B cell (primary cell): ENCODE measurements around the gene LRRC61. TPM values are rescaled to one million over a fixed set of nuclear protein-coding genes. Genes with fewer than 3 reads are reported as not detected.

Source experiments
- ATAC-seq: fragments of 200-7000 bp; cut with Tn5 transposase; one replicate; pipeline ENCODE4 v1.10.0; 2021; ENCODE audit warnings: low read depth, mild to moderate bottlenecking, moderate number of reproducible peaks, moderate library complexity
- CTCF ChIA-PET: fragments of 350-600 bp; sonication (Branson Sonifier 250); formaldehyde crosslinking; loops from one replicate; lab custom pipeline; 2021; ENCODE audit warnings: antibody characterized with exemption, inconsistent platforms; lab: Charles Lee
- POLR2A ChIA-PET: fragments of 350-600 bp; sonication (Branson Sonifier 250); formaldehyde crosslinking; loops from one replicate; lab custom pipeline; 2021; ENCODE audit warnings: antibody characterized with exemption; lab: Charles Lee
- DNase-seq: peaks from one replicate; pipeline ENCODE4 v3.0.0; 2013
- H2AFZ ChIP-seq: 2 replicates; pipeline ENCODE4 v1.6.1; 2012; ENCODE audit warnings: mild to moderate bottlenecking, low read depth, low read length; ENCODE audit not compliant: insufficient read depth, poor library complexity, severe bottlenecking
- H3K27ac ChIP-seq, 2 donors: 1 replicate in 1 of 2; 2 replicates in 1 of 2; pipeline ENCODE4 v1.5.1; 2012 to 2013; ENCODE audit warnings: low read length in 2 of 2, mild to moderate bottlenecking in 2 of 2, moderate library complexity in 1 of 2
- H3K27me3 ChIP-seq, 4 experiments: fragments of 200-600 bp in 1 of 4; sonication (generic) in 1 of 4; replicated peaks in 1 of 4; 1 replicate in 2 of 4; 2 replicates in 2 of 4; pipeline versions ENCODE4 v1.6.1 to v1.7.0; 2013 to 2016; ENCODE audit warnings: low read length in 3 of 4, mild to moderate bottlenecking in 2 of 4, mixed read lengths in 1 of 4, moderate library complexity in 1 of 4; ENCODE audit not compliant: insufficient read depth in 4 of 4, control insufficient read depth in 3 of 4; ENCODE audit errors: control extremely low read depth in 1 of 4
- H3K36me3 ChIP-seq, 2 experiments: replicated peaks in 1 of 2; 1 replicate in 1 of 2; 2 replicates in 1 of 2; pipeline versions ENCODE4 v1.6.1 to v1.7.1; 2013; ENCODE audit warnings: low read length in 1 of 2; ENCODE audit not compliant: insufficient read depth in 2 of 2, control insufficient read depth in 1 of 2; ENCODE audit errors: control extremely low read depth in 1 of 2, extremely low read depth in 1 of 2
- H3K4me1 ChIP-seq, 2 donors: fragments of 200-600 bp in 1 of 2; sonication (generic) in 1 of 2; 1 replicate in 1 of 2; 2 replicates in 1 of 2; pipeline versions ENCODE4 v1.5.1 to v1.6.1; 2013 to 2017; ENCODE audit warnings: low read length in 2 of 2; ENCODE audit not compliant: control insufficient read depth in 2 of 2, insufficient read depth in 2 of 2
- H3K4me2 ChIP-seq: replicated peaks from 2 replicates; pipeline ENCODE3; 2012; ENCODE audit warnings: mild to moderate bottlenecking, low read depth, low read length; ENCODE audit not compliant: poor library complexity, severe bottlenecking
- H3K4me3 ChIP-seq, 5 experiments: fragments of 200-600 bp in 1 of 5; sonication (generic) in 1 of 5; 1 replicate in 3 of 5; 2 replicates in 2 of 5; pipeline versions ENCODE4 v1.5.1 to v1.7.0; 2011 to 2016; ENCODE audit warnings: low read length in 4 of 5, mild to moderate bottlenecking in 4 of 5, low read depth in 2 of 5, control low read depth in 1 of 5, moderate library complexity in 1 of 5; ENCODE audit not compliant: insufficient read depth in 1 of 5; ENCODE audit errors: control extremely low read depth in 1 of 5, extremely low read depth in 1 of 5
- H3K79me2 ChIP-seq: fragments of 200-600 bp; sonication (generic); one replicate; pipeline ENCODE4 v1.6.0; 2016; ENCODE audit warnings: low read length; ENCODE audit not compliant: control insufficient read depth, insufficient read depth
- H3K9ac ChIP-seq: fragments of 200-600 bp; sonication (generic); 2 replicates; pipeline ENCODE4 v1.6.1; 2017; ENCODE audit warnings: mild to moderate bottlenecking, low read length, moderate library complexity
- H3K9me3 ChIP-seq, 3 donors: one replicate each; pipeline versions ENCODE4 v1.6.1 to v1.7.1; 2013; ENCODE audit warnings: low read length in 2 of 3; ENCODE audit not compliant: control insufficient read depth in 2 of 3, insufficient read depth in 1 of 3; ENCODE audit errors: control extremely low read depth in 1 of 3
- H4K20me1 ChIP-seq: 2 replicates; pipeline ENCODE4 v1.6.0; 2012; ENCODE audit warnings: mild to moderate bottlenecking, low read length; ENCODE audit not compliant: insufficient read depth, control insufficient read depth, poor library complexity, severe bottlenecking
- H3K27ac Mint-ChIP-seq: one replicate; pipeline ENCODE4 v1.8.0; 2021; ENCODE audit warnings: mixed read lengths
- H3K27me3 Mint-ChIP-seq: one replicate; pipeline ENCODE4 v1.8.0; 2021; ENCODE audit warnings: mixed read lengths
- H3K4me1 Mint-ChIP-seq: one replicate; pipeline ENCODE4 v1.8.0; 2021; ENCODE audit warnings: mixed read lengths
- H3K4me3 Mint-ChIP-seq: one replicate; pipeline ENCODE4 v1.8.0; 2021; ENCODE audit warnings: mixed read lengths
- H3K9me3 Mint-ChIP-seq: one replicate; pipeline ENCODE4 v1.8.0; 2022; ENCODE audit warnings: mixed read lengths; ENCODE audit not compliant: insufficient read depth
- EZH2 ChIP-seq: IDR thresholded peaks from 2 replicates; pipeline ENCODE4 v1.6.1; 2012; ENCODE audit warnings: borderline replicate concordance, low read depth, mild to moderate bottlenecking, moderate library complexity, low read length; ENCODE audit not compliant: insufficient read depth, poor library complexity, severe bottlenecking
- WGBS: methylation state at CpG from one replicate; pipeline ENCODE4 v1.1.5; 2013; ENCODE audit warnings: missing lambda C conversion rate; ENCODE audit not compliant: insufficient coverage; 5-methylcytosine and 5-hydroxymethylcytosine counted together
- intact Hi-C: fragments of 100-400 bp; cut with micrococcal nuclease; formaldehyde crosslinking; loops from one replicate; pipeline ENCODE4 v1.10.0; 2022
- polyA plus RNA-seq: library from polyadenylated mRNA; depleted of rRNA; stranded (reverse); fragments of >200 nt; gene quantifications from 2 replicates; pipeline ENCODE4 v1.2.3, GENCODE V29; 2012
- total RNA-seq, 2 donors: library from RNA; stranded (reverse); fragments of 120-200 nt in 1 of 2; gene quantifications; 1 replicate in 1 of 2; 2 replicates in 1 of 2; pipeline versions ENCODE4 v1.2.3 to v1.2.4, GENCODE V29; 2013 to 2022
- TF ChIP-seq, protein P1 (sequence below): fragments of 200-600 bp; IDR thresholded peaks from one replicate; pipeline ENCODE4 v1.8.0; 2022; ENCODE audit warnings: antibody characterized with exemption, mild to moderate bottlenecking

LRRC61 gene
- total and polyA plus RNA-seq, 2 donors (not counting 1 experiment from before 2014, with no cell fraction given) = 12.8 to 12.9 TPM

DNA sequence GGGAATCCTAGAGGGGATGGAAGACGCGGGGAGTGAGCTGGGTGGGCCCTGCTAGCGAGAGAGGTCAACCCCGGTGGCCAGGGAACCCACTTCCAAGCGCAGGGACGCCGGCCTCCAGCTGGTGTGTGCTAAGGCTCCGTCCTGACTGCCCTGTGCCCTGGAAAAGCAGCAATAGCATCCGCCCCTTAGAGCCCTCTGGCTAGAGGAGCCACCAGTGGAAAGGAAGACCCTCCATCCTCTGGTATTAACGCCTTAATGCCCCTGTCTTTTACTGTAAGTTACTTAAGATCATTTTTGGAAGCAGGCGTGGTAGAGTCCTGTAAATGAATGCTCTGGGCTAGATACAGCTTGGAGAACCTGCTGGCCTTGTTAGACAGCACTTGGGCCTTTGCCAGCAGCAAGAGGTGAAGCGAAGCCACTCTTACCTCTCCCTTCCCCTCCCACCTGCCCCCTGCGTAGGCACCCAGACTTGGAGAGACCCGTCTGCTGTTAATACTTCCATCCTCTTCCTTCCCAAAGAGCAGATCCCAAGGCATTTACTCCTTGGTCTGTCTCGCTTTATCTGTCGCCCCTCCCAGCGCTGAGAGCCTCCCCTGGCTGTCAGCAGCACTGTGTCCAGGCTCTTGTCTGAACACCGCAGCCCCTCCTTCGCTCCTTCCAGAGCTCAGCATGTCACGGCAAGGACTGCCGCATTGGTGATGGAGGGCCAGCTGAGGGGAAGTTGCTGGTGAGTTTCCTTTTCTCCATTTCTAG is 50.1 kb downstream of the LRRC61 start:
- Histone ChIP-seq H3K4me1 (peaks cover 22 to 56% of the 10 kb centered on the region in 2 donors), H3K79me2 (peaks cover 33% of the 10 kb centered on the region), H3K4me3 (no peak overlapping the region), H2AFZ (no peak overlapping the region), H3K9ac (no peak overlapping the region), H3K4me2 (no peak overlapping the region), H4K20me1 (peaks cover 26% of the 10 kb centered on the region), H3K27me3 (no peaks in the 10 kb centered on the region), H3K36me3 (peaks cover 0 to 36% of the 10 kb centered on the region in 2 experiments), H3K9me3 (no peaks in the 10 kb centered on the region), H3K27ac (peak overlapping the region in 1 of 2 donors; percentile 36)
- Mint-ChIP-seq H3K27ac (peak overlapping the region; percentile 72), H3K9me3 (no peaks in the 10 kb centered on the region), H3K4me3 (peak overlapping the region; percentile 56), H3K27me3 (no peaks in the 10 kb centered on the region), H3K4me1 (peaks cover 74% of the 10 kb centered on the region)
- DNase-seq (no peak), ATAC-seq (no peak)
- WGBS = 94% methylated on average over 16 of the region's 21 CpGs
- CTCF ChIA-PET = interaction anchor here (0.7 to 1.9 kb wide), 2 partner anchors 18 to 33 kb away, joined by 3 to 10 read pairs; a partner anchor contains a TSS
- intact Hi-C loops = no loop called here
- no peak for TF ChIP-seq EZH2
- TF ChIP-seq, protein P1, sequence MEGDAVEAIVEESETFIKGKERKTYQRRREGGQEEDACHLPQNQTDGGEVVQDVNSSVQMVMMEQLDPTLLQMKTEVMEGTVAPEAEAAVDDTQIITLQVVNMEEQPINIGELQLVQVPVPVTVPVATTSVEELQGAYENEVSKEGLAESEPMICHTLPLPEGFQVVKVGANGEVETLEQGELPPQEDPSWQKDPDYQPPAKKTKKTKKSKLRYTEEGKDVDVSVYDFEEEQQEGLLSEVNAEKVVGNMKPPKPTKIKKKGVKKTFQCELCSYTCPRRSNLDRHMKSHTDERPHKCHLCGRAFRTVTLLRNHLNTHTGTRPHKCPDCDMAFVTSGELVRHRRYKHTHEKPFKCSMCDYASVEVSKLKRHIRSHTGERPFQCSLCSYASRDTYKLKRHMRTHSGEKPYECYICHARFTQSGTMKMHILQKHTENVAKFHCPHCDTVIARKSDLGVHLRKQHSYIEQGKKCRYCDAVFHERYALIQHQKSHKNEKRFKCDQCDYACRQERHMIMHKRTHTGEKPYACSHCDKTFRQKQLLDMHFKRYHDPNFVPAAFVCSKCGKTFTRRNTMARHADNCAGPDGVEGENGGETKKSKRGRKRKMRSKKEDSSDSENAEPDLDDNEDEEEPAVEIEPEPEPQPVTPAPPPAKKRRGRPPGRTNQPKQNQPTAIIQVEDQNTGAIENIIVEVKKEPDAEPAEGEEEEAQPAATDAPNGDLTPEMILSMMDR = no peak
- POLR2A ChIA-PET = interaction anchor here (1.0 to 1.2 kb wide), 2 partner anchors 28 to 32 kb away, joined by 3 read pairs; a partner anchor contains a TSS

DNA sequence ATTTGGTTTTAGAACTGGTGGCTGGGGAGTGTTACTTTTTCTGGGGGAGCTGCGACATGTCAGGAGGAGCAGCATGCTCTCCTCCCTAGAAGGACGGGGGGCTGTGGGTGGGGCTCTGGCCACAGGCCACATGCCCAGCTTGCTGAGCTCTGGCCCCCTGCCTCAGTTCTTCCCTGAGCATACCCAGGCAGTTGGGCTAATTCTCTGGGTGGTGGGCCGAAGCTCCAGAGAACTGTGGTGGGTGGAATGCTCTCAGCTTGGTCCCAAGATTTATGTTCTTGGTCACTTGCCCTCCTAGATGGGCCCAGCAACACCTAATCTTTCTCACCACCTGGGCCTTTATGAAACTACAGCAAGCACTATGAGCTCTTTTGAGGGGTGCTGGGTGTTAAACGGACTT is 50.9 kb downstream of the LRRC61 start:
- H2AFZ ChIP-seq = no peak overlapping the region
- no peaks in the 10 kb centered on the region for H3K9me3 ChIP-seq
- peaks cover 25 to 60% of the 10 kb centered on the region in 2 donors for H3K4me1 ChIP-seq
- H3K4me2 ChIP-seq = no peak overlapping the region
- H3K79me2 ChIP-seq = peaks cover 31% of the 10 kb centered on the region
- no peak overlapping the region for H3K9ac ChIP-seq
- WGBS = 93% methylated on average over 2 of the region's 4 CpGs
- DNase-seq (no peak), ATAC-seq (no peak)
- H3K36me3 ChIP-seq = peaks cover 0 to 36% of the 10 kb centered on the region in 2 experiments
- Mint-ChIP-seq H3K27ac (peak overlapping the region; percentile 65), H3K9me3 (no peaks in the 10 kb centered on the region), H3K4me3 (no peak overlapping the region), H3K27me3 (no peaks in the 10 kb centered on the region), H3K4me1 (peaks cover 76% of the 10 kb centered on the region)
- TF ChIP-seq EZH2 = no peak
- TF ChIP-seq, protein P1 = no peak
- ChIA-PET POLR2A (interaction anchor here (1.2 kb wide), 1 partner anchor 28 kb away, joined by 3 read pairs; no protein-coding TSS in a partner anchor), CTCF (interaction anchor here (0.7 to 2.2 kb wide), 4 partner anchors 12 to 32 kb away, joined by 3 to 10 read pairs (median 6); a partner anchor contains a TSS)
- no peaks in the 10 kb centered on the region for H3K27me3 ChIP-seq
- intact Hi-C loops = no loop called here
- peak overlapping the region in 1 of 2 donors; percentile 36 for H3K27ac ChIP-seq
- H3K4me3 ChIP-seq = no peak overlapping the region
- H4K20me1 ChIP-seq = peaks cover 26% of the 10 kb centered on the region
